Mucosa of descending colon (tissue), 3 donors: ENCODE data around the gene PCYT1B. TPM values are rescaled to one million over a fixed set of nuclear protein-coding genes. Genes with fewer than 3 reads are reported as not detected.

Experiments used
- ATAC-seq: fragments of 200-7000 bp; cut with Tn5 transposase; one replicate; pipeline ENCODE4 v1.9.1; 2020; ENCODE audit warnings: mild to moderate bottlenecking, moderate library complexity
- DNase-seq, 3 donors: peaks; one replicate each; pipeline ENCODE4 v3.0.0-alpha.2; 2020
- H3K36me3 ChIP-seq: fragments of 200-600 bp; one replicate; pipeline ENCODE4 v1.8.0; 2021; ENCODE audit warnings: low read depth, mild to moderate bottlenecking
- H3K4me1 ChIP-seq: fragments of 200-600 bp; one replicate; pipeline ENCODE4 v1.8.0; 2021; ENCODE audit warnings: low read depth, mild to moderate bottlenecking
- H3K4me3 ChIP-seq: fragments of 200-600 bp; one replicate; pipeline ENCODE4 v1.8.0; 2021; ENCODE audit warnings: mild to moderate bottlenecking
- H3K9me3 ChIP-seq: fragments of 200-600 bp; one replicate; pipeline ENCODE4 v1.8.0; 2021; ENCODE audit warnings: mild to moderate bottlenecking
- intact Hi-C, 2 donors: fragments of 100-400 bp; cut with DNase I in 1 of 2; cut with micrococcal nuclease in 1 of 2; formaldehyde crosslinking; loops; one replicate each; pipeline versions ENCODE4 v1.11.0 to v1.11.1; 2022; cut with DNase I, micrococcal nuclease
- total RNA-seq, 3 donors: library from RNA; stranded (reverse); fragmentation: NEBNext Ultra II Directional in 2 of 3; extraction: Animal tissue kit (Norgen Biotek cat#: 25700) in 2 of 3; gene quantifications; one replicate each; pipeline versions ENCODE4 v1.2.1 to v1.2.4, GENCODE V29; 2021 to 2023
- TF ChIP-seq, protein P1 (sequence below): fragments of 200-600 bp; IDR thresholded peaks from one replicate; pipeline ENCODE4 v1.8.0; 2022; ENCODE audit warnings: antibody characterized with exemption, mild to moderate bottlenecking
- donor health status: DM: no; HTN: no; CAD: no; lungs with moderate emphysema.
- donor health status: DM: no; HTN: no; CAD: no.
- donor health status: DM: no; HTN: yes; CAD: no.

The PCYT1B gene
- total RNA-seq, 3 donors from 2014 or later: 0.39 to 2.4 TPM; not detected in 1

DNA sequence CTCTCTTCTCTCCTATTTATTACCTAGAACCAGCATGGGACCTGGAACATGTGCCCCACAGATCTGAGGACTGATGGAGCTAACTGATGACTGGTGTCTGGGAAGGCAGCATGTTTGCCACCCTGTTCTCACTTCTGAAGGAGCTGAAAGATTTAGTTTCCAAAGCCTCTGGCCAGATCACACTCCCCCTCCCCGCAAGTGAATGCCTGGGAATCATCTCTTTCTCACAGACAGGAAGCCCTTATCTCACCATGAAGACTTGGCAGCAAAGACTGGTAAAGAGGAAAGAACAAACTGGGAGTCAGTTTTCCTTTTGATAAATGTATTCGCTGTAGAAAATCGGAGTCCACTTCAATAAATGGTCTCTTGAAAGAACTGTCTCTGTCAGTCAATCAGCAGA, 21.0 kb upstream of the PCYT1B start:
- Histone ChIP-seq H3K4me1 (no peaks in the 10 kb centered on the region), H3K4me3 (no peak overlapping the region), H3K9me3 (no peaks in the 10 kb centered on the region), H3K36me3 (no peaks in the 10 kb centered on the region)
- no peak for ATAC-seq
- intact Hi-C loops: no loop called here
- TF ChIP-seq, protein P1, sequence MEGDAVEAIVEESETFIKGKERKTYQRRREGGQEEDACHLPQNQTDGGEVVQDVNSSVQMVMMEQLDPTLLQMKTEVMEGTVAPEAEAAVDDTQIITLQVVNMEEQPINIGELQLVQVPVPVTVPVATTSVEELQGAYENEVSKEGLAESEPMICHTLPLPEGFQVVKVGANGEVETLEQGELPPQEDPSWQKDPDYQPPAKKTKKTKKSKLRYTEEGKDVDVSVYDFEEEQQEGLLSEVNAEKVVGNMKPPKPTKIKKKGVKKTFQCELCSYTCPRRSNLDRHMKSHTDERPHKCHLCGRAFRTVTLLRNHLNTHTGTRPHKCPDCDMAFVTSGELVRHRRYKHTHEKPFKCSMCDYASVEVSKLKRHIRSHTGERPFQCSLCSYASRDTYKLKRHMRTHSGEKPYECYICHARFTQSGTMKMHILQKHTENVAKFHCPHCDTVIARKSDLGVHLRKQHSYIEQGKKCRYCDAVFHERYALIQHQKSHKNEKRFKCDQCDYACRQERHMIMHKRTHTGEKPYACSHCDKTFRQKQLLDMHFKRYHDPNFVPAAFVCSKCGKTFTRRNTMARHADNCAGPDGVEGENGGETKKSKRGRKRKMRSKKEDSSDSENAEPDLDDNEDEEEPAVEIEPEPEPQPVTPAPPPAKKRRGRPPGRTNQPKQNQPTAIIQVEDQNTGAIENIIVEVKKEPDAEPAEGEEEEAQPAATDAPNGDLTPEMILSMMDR: no peak
- DNase-seq: no peak

DNA sequence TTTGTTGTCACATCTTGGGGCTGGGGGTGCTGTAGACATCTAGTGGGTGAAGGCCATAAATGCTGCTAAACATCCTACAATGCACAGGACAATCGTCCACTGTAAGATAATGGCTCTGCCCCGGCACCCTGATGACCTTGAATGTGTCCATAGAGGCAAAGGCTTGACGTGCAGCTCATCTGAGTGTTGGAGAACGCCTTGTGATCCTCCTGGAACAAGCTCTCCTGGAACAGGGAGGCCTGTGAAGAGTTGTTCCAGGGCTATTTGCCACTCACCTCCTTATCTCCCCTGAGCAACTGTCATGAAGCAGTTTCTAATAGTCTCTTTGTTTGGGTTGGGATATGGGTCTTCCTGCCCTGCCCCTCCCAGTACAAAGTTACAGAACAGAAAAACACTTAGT, 15.2 kb upstream of the PCYT1B start:
- DNase-seq: no peak
- H3K36me3 ChIP-seq: no peaks in the 10 kb centered on the region
- TF ChIP-seq, protein P1: no peak
- H3K4me1 ChIP-seq: no peaks in the 10 kb centered on the region
- H3K4me3 ChIP-seq: no peak overlapping the region
- ATAC-seq: no peak
- intact Hi-C loops: no loop called here
- no peaks in the 10 kb centered on the region for H3K9me3 ChIP-seq

DNA sequence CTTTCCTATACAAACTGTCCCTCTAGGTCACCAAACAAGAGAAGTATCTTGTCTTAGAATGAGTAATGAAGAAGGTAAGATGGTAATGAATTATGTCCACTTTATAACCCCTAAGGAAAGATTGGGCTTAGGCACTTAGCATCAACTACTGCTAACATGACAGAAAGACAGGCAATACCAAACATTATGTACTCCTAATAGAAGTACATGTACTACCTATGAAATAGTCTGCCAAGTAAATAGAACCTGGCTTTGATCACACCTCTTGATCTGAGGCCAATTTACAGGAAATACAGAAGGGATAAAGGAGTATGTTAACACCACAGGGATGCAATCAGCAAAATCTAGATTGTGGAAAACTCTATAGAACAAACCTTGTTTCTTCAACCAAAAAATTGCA, 14.1 kb upstream of the PCYT1B start:
- intact Hi-C loops: no loop called here
- ATAC-seq: no peak
- Histone ChIP-seq H3K9me3 (no peaks in the 10 kb centered on the region), H3K4me1 (no peaks in the 10 kb centered on the region), H3K4me3 (no peak overlapping the region), H3K36me3 (no peaks in the 10 kb centered on the region)
- DNase-seq: no peak
- TF ChIP-seq, protein P1: no peak

DNA sequence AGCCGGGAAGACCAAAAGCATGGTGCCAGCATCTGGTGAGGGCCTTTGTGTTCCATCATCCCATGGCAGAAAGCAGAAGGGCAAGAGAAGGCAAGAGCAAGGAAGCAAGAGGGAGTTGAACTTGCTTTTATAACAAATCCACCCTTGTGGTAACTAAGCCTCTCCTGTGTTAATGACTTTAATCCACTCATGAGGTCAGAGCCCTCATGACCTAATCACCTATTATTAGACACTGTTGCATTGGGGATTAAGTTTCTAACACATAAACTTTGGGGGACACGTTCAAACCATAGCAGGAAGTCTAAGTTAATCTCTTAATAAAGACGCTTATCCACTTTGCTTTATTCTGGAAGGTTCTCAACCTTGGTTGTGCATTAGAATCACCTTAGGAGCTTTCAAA, 12.5 kb upstream of the PCYT1B start:
- no peaks in the 10 kb centered on the region for H3K9me3 ChIP-seq
- no peaks in the 10 kb centered on the region for H3K4me1 ChIP-seq
- intact Hi-C loops: no loop called here
- DNase-seq: no peak
- ATAC-seq: no peak
- TF ChIP-seq, protein P1: no peak
- no peaks in the 10 kb centered on the region for H3K36me3 ChIP-seq
- no peak overlapping the region for H3K4me3 ChIP-seq

DNA sequence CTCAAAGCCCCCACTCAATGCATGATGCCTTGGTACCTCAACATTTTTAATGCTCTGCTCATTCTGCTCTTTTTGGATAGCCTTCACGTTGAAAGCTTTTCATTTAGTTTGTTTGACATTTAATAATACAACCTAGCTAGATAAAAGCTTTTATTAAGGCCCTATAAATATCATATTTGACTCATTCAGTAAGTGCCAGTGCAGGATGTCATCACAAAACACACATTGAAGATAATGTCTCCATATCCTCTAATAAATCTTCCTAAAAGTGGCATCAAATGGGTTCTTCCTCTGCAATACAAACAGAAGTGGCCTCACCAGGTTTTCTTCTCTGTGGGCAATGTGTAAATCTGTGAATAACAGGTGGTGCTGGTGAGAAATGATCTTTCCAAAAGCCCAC, 12.0 kb upstream of the PCYT1B start:
- Histone ChIP-seq H3K9me3 (no peaks in the 10 kb centered on the region), H3K36me3 (no peaks in the 10 kb centered on the region), H3K4me1 (no peaks in the 10 kb centered on the region), H3K4me3 (no peak overlapping the region)
- DNase-seq: no peak
- TF ChIP-seq, protein P1: no peak
- intact Hi-C loops: no loop called here
- no peak for ATAC-seq

DNA sequence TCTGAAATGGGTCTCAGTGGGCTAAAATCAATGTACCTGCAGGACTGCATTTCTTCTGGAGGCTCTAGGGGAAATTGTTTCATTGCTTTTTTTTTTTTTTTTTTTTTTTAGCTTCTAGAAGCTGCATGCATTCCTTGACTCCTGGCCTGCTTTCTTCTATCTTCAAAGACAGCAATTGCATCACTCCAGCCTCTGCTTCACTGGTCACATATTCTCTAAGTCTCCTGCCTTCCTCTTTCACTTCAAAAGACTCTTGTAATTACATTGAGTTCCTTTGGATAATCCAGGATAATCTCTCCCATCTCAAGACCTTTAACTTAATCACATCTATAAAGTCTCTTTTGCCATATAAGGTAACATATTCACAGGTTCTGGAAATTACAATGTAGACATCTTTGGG, 11.3 kb upstream of the PCYT1B start:
- Histone ChIP-seq H3K4me1 (no peaks in the 10 kb centered on the region), H3K36me3 (no peaks in the 10 kb centered on the region), H3K4me3 (no peak overlapping the region), H3K9me3 (no peaks in the 10 kb centered on the region)
- intact Hi-C loops: no loop called here
- ATAC-seq (no peak), DNase-seq (no peak)
- TF ChIP-seq, protein P1: no peak
